IPS-NIHi11 (cell line): ENCODE data around the gene DNAI2.
"Not testable (repeated sequence)": the region's sequence is repeated elsewhere in the genome, so short reads cannot be mapped to it uniquely, and the experiment has no call there.

Experiments used
- DNase-seq: peaks from one replicate; pipeline ENCODE4 v3.0.0; 2012; ENCODE audit warnings: mixed read lengths, low spot score

DNAI2 gene

DNA sequence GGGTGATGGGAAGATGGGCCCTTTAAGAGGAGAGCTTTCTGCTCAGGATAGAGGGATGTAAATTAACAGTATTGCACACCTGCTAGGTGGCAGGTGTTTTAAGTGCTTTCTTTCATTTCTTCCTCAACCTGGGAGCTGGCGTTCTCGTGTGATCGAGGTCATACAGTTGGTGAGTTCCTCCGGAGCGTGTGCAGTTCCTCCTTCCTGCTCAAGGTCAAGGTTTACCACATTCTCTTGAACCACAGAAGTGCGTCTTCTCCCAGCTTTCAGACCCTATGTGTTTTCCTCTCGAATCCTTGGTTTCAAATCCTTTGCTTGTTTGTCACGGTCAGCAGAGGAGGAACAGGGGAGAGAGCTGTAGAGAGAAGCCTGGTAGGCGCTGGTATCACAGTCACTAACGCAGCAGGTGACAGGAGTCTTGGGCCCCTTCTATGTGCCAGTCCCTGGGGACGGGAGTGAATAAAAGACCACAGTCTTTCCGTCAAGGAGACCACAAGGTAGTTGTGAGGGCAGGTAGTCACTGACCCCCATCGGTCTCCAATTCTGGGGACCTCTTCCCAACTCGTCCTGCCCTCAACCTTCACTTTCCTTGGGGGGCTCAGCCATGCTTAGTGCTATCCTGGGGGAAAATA is 791 bp downstream of the DNAI2 start:
- DNase-seq, result peak; percentile 4

- no peak for DNase-seq
Measured at GRCh38 chr17:74276051-74276476, 2.0 kb downstream of the DNAI2 start.

DNA sequence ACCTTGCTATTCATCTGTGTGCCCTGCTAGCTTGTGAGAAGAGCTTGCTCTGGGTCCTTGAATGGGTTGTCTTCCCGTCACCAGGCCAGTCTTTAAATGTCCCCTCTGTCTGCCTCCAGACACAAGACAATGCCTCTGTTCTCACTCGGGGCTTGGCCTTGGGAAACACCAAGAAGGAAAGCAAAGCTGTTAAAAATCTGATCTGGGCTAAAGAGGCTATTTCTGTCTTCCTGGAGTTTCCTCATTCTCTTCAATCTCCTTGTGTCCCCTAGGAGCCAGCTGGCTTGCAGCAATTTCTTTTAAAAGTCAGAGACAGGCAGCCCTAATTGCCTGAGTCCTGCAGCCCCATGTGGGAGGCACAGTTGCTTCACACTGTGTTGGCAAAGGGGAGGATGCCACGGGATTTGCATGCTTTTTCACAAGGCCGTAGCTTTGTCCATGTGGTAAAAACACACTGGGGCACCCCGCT is 2.5 kb downstream of the DNAI2 start:
- peak; percentile 5 for DNase-seq

GRCh38 chr17:74277935-74278334 is 3.9 kb downstream of the DNAI2 start:
- DNase-seq, result no peak

- DNase-seq, result not testable (repeated sequence)
Measured at GRCh38 chr17:74279617-74280016, 5.6 kb downstream of the DNAI2 start.

DNA sequence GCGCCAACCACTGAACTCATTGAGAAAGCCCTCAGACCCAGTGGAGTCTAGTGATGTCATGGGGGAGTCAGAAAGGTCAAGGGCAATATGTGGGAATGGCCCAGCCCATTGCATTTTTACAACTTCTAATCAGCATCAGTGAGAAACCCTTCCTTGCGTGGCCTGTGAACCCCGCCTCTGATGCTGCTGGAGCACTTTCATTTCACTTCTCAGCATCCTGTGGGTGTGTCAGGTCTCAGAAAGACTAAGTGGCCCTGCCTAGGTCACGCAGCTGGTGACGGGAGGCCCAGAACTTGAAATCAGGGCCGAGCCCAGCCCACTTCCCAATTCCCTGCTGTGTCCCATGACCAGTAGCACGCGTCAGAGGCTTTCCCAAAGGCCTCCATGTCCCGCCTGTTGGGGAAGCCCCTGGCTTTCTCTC is 6.1 kb downstream of the DNAI2 start:
- DNase-seq, result no peak

DNA sequence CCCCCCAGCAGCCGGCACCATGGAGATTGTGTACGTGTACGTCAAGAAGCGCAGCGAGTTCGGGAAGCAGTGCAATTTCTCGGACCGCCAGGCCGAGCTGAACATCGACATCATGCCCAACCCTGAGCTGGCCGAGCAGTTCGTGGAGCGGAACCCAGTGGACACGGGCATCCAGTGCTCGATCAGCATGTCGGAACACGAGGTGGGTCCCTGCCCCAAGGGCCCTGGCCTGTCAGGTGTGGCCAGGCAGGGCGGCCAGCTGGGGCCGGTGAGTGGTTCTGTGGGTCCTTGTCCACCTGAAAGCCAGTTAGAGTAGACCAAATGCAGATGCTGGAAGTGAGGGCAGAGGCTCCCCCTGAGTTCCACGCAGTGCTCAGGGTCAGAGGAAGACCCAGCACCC is 7.8 kb downstream of the DNAI2 start:
- no peak for DNase-seq

GRCh38 chr17:74282274-74282586 is 8.2 kb downstream of the DNAI2 start:
- not testable (repeated sequence) for DNase-seq

- DNase-seq, result no peak
Measured at GRCh38 chr17:74282587-74283370, 8.7 kb downstream of the DNAI2 start.

DNA sequence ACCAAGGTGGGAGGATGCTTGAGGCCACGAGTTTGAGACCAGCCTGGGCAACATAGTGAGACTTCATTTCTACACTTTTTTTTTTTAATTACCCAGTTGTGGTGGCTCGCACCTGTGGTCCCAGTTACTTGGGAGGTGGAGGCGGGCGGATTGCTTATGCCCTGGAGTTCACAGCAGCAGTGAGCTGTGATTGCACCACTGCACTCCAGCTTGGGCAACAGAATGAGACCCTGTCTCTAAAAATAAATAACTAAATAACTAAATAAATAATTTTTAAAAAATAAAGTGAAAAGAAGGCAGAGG is 9.3 kb downstream of the DNAI2 start:
- no peak for DNase-seq

- no peak for DNase-seq
Measured at GRCh38 chr17:74287031-74287602, 13.1 kb downstream of the DNAI2 start.

DNA sequence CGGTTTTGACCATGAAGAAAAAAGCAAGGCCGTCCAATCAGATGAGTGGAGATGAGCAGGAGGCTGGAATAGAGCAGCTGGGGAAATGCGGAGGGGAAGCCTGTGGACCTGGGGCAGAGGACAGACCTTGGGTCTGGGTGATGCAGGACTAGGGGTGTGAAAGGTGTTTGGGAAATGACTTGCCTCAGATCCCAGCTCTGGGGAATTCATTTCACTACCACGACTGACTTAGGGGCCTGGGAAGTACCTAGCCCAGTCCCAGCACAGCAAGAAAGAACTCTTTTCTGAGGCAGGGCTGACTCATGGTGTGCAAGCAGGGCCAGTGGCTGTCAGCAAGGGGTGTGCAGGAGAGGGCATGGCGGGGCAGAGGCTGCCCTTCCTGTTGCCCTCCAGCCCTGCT is 14.8 kb downstream of the DNAI2 start:
- no peak for DNase-seq

DNA sequence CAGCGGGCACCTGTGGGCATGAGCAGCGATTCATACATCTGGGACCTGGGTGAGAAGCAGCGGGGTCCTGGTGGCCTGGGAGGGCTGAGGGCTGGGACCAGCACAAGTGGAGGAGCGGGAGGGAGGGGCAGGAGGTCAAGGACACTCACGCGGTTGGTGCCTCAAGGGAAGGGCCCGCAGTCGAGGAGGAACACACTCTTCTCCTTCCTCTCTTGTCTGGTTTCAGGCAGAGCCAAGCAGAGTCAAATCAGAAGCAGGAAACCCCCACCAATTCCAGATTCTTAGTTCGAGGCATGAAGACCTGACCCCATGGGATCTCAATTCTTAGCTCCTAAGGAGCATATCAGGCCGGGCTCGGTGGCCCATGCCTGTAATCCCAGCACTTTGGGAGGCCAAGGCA is 15.7 kb downstream of the DNAI2 start:
- DNase-seq, result no peak

- DNase-seq, result no peak
Measured at GRCh38 chr17:74290340-74290739, 16.3 kb downstream of the DNAI2 start.

GRCh38 chr17:74292495-74292894 is 18.5 kb downstream of the DNAI2 start:
- DNase-seq, result no peak

GRCh38 chr17:74295625-74296547 is 21.9 kb downstream of the DNAI2 start:
- DNase-seq, result no peak

DNA sequence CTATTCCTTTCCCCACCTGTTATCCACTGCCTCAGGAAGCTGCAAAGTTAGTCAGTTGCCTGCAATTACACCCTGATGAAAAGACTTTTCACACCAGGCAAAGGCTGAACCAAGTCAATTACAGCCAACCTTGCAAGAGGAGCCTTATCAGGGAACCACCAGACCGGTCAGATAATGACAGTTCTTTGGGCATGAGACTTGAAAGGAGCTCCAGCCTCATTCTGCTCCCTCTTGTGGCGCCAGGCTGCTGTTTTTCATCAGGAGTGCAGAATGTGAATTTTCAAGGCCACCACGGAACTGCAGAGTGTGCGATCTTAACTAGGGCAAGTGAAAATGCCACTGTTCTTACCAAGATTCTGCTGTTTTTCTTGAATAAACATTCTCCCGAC is 22.5 kb downstream of the DNAI2 start:
- no peak for DNase-seq

- DNase-seq, result no peak
Measured at GRCh38 chr17:74297941-74298340, 23.9 kb downstream of the DNAI2 start.

- DNase-seq, result no peak
Measured at GRCh38 chr17:74298778-74299177, 24.7 kb downstream of the DNAI2 start.

- no peak for DNase-seq
Measured at GRCh38 chr17:74299226-74300009, 25.4 kb downstream of the DNAI2 start.

GRCh38 chr17:74303305-74303704 is 29.3 kb downstream of the DNAI2 start:
- DNase-seq, result no peak

- no peak for DNase-seq
Measured at GRCh38 chr17:74304184-74304583, 30.1 kb downstream of the DNAI2 start.
